ENCODE data around the gene RALGAPA2. TPM values are rescaled to one million over a fixed set of nuclear protein-coding genes. Genes with fewer than 3 reads are reported as not detected.

RALGAPA2 gene
- total RNA-seq, 1 donor from 2014 or later = 28.1 TPM

DNA sequence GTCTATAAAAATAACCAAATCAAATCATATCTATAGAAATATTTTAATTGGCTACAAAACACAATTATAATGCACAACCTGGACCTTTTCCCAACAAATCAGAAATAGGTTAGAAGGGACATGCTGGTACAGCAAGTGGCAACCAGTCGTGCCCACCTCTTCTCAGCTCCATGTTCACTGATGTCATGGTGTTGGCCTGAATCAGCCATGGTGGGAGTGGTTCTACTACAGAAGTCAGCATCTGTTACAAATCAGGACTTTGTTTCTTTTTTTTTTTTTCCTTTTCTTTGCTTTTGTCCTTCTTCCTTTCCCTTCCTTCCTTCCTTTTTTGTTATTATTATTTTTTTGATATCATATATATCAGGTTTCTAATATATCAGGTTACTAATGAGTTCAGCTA, 91.2 kb downstream of the RALGAPA2 start:
- Mint-ChIP-seq H3K27ac (no peak overlapping the region), H3K4me3 (no peak overlapping the region), H3K9me3 (no peaks in the 10 kb centered on the region), H3K36me3 (peaks cover 7% of the 10 kb centered on the region), H3K4me1 (ENCODE audit: unreplicated experiment) (no peaks in the 10 kb centered on the region), H3K27me3 (no peaks in the 10 kb centered on the region)
- no peak for DNase-seq (ENCODE audit: extremely low spot score, unreplicated experiment)
- TF ChIP-seq, protein P1, sequence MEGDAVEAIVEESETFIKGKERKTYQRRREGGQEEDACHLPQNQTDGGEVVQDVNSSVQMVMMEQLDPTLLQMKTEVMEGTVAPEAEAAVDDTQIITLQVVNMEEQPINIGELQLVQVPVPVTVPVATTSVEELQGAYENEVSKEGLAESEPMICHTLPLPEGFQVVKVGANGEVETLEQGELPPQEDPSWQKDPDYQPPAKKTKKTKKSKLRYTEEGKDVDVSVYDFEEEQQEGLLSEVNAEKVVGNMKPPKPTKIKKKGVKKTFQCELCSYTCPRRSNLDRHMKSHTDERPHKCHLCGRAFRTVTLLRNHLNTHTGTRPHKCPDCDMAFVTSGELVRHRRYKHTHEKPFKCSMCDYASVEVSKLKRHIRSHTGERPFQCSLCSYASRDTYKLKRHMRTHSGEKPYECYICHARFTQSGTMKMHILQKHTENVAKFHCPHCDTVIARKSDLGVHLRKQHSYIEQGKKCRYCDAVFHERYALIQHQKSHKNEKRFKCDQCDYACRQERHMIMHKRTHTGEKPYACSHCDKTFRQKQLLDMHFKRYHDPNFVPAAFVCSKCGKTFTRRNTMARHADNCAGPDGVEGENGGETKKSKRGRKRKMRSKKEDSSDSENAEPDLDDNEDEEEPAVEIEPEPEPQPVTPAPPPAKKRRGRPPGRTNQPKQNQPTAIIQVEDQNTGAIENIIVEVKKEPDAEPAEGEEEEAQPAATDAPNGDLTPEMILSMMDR (conservative IDR thresholded peaks at IDR 0.05) = no peak

DNA sequence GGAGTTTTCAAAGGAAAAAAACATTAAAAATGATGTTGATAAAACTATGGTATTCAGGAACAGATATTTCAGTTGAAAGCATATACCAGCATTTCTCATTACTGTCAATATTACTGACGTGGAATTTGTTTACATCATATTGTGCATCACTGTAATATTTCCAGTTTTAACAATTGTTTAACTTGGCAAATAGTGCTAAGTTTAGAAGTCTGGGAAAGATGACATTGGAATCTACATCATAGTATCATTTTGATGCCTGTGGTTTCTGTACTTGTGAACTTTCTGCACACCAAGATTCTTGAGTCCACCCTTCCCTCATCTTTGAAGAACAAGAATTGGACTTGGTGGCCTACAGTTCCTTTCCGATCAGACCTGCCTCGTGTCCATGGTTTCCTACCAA, 98.1 kb downstream of the RALGAPA2 start:
- TF ChIP-seq, protein P1 (conservative IDR thresholded peaks at IDR 0.05) = no peak
- Mint-ChIP-seq H3K36me3 (peaks cover 5% of the 10 kb centered on the region), H3K4me3 (no peak overlapping the region), H3K9me3 (no peaks in the 10 kb centered on the region), H3K27ac (no peak overlapping the region), H3K4me1 (ENCODE audit: unreplicated experiment) (peaks cover 4% of the 10 kb centered on the region), H3K27me3 (no peaks in the 10 kb centered on the region)
- DNase-seq (ENCODE audit: extremely low spot score, unreplicated experiment) = no peak

DNA sequence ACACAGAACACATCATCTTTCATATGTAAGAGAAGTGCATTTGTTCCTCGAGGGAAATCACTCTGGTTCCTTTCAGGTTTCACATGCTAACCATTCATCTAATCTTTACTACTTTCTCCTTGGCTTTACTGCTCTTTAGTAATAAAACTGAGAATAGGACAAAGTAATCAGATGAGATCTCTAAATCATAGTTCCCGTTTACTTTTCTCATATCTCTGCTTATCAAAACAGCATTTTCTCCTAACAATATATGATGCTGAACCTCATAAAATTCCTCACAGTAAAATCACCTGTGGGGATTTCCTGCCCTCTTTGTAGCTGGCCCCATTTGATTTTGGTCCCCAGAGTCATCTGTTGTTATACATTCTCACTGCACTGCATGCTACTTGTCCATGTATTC, 100.2 kb downstream of the RALGAPA2 start:
- Mint-ChIP-seq H3K4me3 (no peak overlapping the region), H3K27ac (no peak overlapping the region), H3K9me3 (no peaks in the 10 kb centered on the region), H3K36me3 (peaks cover 5% of the 10 kb centered on the region), H3K27me3 (no peaks in the 10 kb centered on the region), H3K4me1 (ENCODE audit: unreplicated experiment) (peaks cover 4% of the 10 kb centered on the region)
- TF ChIP-seq, protein P1 (conservative IDR thresholded peaks at IDR 0.05) = no peak
- no peak for DNase-seq (ENCODE audit: extremely low spot score, unreplicated experiment)

DNA sequence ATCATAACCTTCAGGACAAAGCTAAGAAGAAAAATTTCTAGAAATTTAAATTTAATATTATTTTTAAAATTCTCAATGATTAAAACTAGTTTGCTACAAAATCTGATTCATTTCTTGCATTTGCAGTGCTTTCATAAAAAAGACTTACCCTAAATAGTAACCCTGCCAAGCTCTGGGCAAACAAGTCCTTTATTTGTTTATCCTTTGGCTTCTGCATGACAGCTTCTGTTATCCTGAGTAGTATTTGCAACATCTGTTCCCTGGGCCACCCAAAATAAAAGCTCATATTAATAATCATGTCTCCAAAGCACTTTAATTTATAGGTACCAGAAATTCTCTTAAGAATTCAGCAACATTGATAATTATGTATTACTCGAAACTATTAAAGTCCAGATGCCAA, 101.3 kb downstream of the RALGAPA2 start:
- H3K9me3 Mint-ChIP-seq = no peaks in the 10 kb centered on the region
- peaks cover 9% of the 10 kb centered on the region for H3K36me3 Mint-ChIP-seq
- DNase-seq (ENCODE audit: extremely low spot score, unreplicated experiment) = no peak
- TF ChIP-seq, protein P1 (conservative IDR thresholded peaks at IDR 0.05) = no peak
- no peak overlapping the region for H3K27ac Mint-ChIP-seq
- H3K4me3 Mint-ChIP-seq = no peak overlapping the region
- no peaks in the 10 kb centered on the region for H3K27me3 Mint-ChIP-seq
- H3K4me1 Mint-ChIP-seq (ENCODE audit: unreplicated experiment) = peaks cover 9% of the 10 kb centered on the region

DNA sequence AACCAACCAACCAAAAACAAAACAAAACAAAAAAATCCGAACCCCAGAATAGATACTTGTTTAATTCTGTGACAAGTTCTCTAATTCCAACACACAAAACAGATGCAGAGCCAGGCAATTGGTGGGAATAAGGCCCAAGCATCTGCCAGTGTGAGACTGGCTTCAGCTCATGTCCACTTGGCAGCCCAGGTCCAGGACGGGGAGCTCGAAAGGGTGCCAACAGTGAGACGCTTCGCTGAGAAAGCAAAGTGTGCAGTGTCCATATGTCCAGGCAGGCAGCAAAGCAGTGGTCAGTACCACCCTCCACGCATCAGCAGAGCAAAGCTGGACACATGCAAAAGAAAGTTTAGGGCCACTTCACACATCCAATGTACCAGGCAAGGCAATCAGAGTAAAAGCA, 102.9 kb downstream of the RALGAPA2 start:
- TF ChIP-seq, protein P1 (conservative IDR thresholded peaks at IDR 0.05) = no peak

DNA sequence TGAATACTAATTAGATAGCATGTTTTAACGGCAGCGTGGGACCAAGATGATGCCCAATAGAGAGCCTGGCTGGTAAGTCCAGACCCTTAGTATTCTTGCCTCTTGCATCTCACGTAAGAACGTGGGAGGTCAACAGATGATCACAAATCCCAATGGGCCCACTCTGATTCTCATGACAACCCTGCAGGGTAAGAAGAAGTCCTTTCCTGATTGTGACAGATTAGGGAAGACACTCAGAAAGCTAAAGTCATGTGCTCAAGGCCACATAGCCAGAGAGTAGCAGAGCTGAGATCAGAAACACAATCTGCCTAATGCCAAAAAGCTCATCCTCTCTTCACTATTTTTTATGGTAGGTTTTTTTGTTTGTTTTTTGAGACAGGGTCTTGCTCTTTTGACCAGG, 103.8 kb downstream of the RALGAPA2 start:
- Mint-ChIP-seq H3K9me3 (no peaks in the 10 kb centered on the region), H3K4me1 (ENCODE audit: unreplicated experiment) (peaks cover 10% of the 10 kb centered on the region), H3K36me3 (peaks cover 4% of the 10 kb centered on the region)

More for the DNA sequence above, 102.9 kb downstream of the RALGAPA2 start:
- no peak for DNase-seq (ENCODE audit: extremely low spot score, unreplicated experiment)
- H3K4me3 Mint-ChIP-seq = no peak overlapping the region
- H3K27ac Mint-ChIP-seq = no peak overlapping the region
- H3K4me1 Mint-ChIP-seq (ENCODE audit: unreplicated experiment) = peaks cover 10% of the 10 kb centered on the region
- H3K27me3 Mint-ChIP-seq = no peaks in the 10 kb centered on the region
- peaks cover 5% of the 10 kb centered on the region for H3K36me3 Mint-ChIP-seq
- no peaks in the 10 kb centered on the region for H3K9me3 Mint-ChIP-seq

More for the DNA sequence above, 103.8 kb downstream of the RALGAPA2 start:
- no peak overlapping the region for H3K4me3 Mint-ChIP-seq
- DNase-seq (ENCODE audit: extremely low spot score, unreplicated experiment) = no peak
- H3K27ac Mint-ChIP-seq = no peak overlapping the region
- no peaks in the 10 kb centered on the region for H3K27me3 Mint-ChIP-seq
- TF ChIP-seq, protein P1 (conservative IDR thresholded peaks at IDR 0.05) = no peak

Measured in type B pancreatic cell (in vitro differentiated cells).